HG02588 (cell line): ENCODE data around the gene SCARF1.
A peak's percentile ranks its signal among the peaks of the same experiment; 100 is the strongest.

Experiments used
- ATAC-seq: cut with Tn5 transposase; IDR thresholded peaks from one replicate; pipeline ENCODE4 v1.9.1; 2021; ENCODE audit warnings: mild to moderate bottlenecking, moderate library complexity; ENCODE audit not compliant: unreplicated experiment

The SCARF1 gene

DNA sequence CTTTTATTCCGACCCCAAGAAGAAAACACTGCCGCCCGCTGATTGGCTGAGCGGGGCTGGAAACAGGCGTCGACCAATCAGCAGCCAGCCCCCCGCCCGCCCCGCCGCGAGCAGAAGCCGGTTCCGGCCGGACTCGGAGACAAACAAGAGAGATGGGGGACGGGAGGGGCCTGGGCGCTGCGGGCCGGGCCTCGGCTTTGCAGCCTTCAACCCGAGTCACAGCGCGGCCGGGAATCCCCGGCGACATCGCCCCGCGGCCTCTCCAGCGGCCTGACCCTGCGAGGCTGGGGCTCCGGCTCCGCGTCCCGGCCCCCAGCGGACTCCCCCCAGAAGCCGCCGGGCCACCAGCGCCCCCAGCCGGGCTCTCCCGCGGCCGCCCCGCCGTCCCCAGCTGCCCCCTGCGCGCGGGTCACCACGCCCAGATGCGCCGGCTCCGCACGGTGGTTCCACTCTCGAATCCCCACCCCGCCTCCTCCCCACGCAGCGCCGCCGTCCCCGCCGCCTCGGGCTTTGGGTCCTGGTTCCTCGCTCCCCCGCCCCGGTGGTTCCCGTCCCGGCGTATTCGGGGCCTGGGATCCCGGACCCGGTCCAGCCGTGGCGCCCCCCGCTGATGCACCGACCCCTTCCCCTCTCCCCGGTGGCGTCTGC lies 16.6 kb downstream of the SCARF1 start:
- peak; percentile 47 for ATAC-seq

DNA sequence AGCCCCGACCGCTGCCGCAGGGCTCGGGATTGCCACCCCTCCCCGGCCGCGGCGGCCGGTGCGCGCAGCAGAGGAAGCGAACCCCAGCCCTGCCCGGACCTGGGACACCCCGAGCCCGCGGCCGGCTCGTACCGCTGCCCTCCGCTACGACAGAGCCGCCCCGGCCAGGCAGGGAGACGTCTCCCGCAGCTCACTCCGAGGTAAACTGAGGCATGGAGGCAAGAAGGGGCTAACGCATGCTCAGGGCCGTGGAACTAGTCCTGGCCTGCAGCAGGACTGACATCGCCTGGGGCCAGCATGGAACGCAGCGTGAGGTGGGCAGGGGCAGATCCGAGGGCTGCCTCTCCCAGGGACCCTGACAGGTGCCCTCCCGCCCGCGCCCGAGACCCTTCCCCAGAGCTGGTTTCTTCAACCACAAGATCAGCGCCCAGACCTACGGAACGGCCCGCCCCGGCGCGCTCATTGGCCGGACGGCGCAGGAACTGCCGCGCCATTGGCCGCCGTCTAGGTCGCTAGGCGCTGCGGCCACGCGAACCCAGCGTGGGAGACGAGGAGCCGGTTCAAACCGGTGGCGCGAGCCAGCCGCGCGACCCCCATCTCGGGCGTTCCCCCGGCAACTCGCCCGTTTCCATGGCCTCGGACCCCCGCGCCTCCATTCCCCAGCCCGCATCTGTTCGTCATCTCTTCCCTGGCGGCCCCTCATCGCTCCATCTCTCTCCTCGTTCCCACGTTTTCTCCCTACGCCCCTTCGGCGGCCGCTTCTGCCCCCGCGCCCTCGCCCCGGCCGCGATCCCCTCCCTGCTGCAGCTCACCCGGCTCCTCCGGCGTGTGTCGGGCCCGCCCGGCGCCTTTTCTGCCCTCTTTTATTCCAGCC lies 17.3 kb downstream of the SCARF1 start, which contains the start of gene SLC43A2:
TSS of gene SLC43A2 (minus strand) at position 853 of the 874 bp plus-strand sequence. CDS start 960 bp downstream, outside the sequence.
- peak; percentile 50 for ATAC-seq

DNA sequence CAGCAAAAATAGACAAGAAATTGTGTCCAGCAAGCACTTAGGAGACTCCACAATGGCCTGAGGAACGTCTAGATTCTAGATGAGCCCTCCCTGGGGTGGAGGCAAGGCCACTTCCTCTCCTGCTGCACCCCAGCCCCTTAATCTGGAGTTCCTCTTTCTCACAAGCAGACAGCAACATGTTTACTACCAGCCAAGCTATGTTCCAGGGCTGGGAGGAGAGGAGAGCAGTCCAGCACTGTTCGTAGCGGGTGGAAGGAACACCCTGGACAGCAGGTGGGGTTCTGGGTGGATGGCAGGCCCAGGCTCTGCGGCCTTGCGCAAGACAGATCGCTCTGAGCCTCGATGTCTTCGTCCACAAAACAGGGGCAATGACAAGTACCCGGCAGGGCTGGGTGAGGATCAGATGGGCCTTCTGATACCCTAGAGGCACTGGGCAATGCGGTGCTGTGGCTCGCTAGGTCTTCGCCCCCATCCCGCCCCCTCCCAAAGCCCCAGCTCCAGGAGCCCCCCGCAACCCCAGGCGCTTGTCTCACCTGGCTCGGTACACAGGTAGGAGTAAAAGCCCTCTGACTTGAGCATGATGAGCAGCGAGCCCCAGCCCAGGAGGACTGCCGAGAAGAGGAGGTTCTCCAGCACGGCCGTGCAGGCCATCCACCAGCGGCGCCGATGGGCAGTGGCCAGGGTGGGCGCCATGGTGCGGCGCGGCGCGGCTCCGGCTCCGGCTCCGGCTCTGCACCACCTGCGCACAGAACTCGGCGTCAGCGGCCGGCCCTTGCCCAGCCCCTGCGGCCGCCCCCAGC lies 18.1 kb downstream of the SCARF1 start:
- no peak for ATAC-seq

DNA sequence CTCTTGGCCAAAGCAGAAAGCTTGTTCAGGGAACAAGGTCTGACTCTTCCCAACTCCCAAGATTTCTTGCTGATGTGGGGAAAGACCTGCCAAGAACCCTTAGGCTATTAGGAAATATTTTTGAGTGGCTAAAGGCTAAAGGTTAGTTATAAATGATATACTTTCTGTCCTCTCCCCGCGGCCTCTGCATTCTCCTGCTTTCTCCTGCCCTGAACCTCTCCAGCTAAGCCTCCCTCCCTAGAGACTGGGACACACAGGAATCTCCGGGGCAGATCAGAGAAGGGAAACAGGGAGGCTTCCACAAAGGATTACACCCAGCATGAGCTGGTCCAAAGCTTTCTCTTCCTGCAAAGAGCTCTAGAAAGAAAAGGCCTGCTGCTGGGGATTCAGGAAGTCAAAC lies 19.2 kb downstream of the SCARF1 start:
- no peak for ATAC-seq

DNA sequence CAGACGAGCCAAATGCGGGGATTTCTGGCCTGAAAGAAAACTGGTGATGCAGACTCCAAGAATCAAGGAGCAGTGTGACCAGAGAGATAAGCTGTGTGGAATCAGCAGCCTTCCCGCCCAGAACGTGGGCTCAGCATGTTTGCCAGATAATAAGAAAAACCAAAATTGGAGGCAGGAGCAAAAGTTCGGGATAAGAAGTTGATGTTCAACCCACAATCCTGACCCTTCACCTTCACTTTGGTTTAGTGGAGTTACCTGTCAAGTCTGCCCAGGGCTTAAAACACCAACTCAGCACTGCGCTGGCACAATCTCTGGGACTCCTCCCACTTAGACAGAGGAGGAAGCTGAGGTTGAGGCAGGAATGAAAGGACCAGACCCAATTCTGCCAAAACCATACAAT lies 20.0 kb downstream of the SCARF1 start:
- ATAC-seq = no peak

DNA sequence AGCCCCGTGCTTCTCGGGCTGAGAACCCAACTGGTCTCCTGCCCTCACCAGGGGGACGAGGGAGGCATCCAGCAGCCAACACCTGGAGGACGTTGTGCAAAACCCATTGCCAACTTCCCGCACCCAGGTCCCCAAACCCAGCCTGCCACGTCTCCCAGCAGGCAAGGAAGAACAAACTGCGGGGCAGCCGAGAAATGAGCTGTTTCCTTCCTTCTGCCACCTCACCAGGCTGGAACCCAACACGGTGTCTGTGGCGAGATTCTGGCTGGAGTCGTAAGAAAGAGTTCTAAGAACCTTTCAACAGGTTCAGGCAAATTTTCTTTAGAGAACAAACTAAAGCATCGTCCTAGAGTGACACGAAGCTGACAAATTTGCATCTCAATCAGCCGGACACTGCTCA lies 20.5 kb downstream of the SCARF1 start:
- no peak for ATAC-seq

DNA sequence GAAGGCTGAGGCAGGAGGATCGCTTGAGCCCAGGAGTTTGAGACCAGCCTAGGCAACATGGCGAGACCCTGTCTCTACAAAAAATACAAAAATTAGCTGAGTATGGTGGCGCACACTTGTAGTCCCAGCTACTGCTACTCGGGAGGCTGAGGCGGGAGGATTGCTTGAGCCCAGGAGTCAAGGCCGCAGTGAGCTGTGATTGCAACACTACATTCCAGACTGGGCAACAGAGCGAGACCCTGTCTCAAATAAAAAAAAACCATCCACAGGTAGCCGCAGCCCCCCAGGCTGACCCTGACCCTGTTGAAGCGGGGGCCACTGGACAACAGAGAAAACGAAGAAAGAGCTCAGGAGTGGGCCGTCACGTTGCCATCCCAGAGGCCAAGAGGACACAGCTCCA lies 20.9 kb downstream of the SCARF1 start:
- no peak for ATAC-seq

DNA sequence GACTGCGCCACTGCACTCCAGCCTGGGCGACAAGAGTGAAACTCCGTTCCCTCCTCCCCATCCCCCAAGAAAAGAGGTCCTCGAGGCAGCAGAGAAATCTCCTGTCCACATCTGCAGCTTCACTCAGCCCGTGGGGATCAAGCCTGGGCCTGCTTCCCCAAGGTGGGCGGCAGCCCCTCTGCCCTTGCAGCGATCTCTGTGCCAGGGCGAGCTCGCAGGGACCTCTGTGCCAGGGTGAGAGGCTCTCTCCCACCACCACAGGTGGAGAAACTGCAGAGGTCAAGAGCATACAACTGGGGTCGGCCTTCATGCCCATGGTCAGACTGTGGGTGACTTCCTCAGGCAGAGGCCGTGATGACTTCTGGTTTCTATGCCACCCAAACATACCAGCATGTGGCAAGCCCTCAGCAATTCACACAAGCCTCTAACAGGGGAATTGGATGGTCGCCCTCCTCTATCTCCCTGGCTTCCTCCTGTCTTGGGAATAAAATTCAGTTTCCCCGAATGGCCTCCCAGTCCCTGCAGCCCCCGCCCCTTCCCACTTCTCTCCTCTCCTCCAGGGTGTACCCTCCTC lies 22.4 kb downstream of the SCARF1 start:
- no peak for ATAC-seq

DNA sequence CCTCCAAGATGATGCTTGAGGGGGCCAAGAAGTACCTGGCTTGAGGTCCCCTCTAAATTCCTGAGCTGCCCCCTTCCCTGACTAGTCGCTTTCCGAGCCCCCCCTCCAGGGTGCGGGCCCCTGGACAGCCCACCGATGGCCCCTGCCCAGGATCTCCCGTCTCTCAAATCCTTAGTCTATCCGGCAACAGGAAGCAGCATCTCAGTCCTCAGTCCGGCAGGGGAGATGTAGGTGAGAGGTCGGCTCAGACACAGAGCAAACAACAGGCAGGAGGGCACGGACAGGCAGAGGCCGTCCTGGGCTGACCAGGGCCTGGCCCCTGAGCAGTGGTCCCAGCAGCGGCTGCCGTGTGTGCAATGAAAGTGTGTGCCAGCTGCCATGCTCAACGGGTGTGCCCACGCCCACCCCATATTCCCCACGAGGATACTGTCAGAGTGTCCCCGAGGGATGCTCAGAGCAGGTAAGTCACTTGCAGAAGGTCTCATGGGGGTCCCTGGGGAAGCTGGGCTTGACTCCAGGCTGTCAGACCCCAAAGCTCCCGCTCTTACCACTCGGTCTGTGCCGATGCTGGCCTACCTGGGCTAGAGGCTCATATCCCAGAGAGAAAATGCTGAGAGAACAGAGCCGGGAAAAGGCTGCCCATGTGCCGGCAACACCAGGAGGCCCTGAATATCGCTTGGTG lies 24.1 kb downstream of the SCARF1 start:
- no peak for ATAC-seq

DNA sequence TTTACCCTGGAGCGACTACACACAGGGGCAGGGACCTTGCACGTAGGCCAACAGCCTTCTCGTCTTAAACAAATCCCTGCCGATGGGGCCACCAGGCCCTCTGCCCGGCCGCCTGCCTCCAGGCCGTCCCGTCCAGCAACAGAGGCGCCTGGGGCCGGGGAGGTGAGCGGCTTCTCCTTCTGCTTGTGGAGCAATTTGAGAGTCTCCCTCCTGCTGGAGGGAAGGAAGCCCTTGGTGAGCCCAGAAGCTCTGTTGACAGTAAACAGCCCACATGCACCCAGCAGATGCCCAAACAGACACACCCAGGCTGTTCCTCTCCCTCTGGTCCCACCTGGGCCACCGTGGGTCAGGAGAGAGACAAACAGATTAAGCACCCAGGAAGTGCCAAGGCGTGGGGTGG lies 25.0 kb downstream of the SCARF1 start:
- ATAC-seq = no peak

DNA sequence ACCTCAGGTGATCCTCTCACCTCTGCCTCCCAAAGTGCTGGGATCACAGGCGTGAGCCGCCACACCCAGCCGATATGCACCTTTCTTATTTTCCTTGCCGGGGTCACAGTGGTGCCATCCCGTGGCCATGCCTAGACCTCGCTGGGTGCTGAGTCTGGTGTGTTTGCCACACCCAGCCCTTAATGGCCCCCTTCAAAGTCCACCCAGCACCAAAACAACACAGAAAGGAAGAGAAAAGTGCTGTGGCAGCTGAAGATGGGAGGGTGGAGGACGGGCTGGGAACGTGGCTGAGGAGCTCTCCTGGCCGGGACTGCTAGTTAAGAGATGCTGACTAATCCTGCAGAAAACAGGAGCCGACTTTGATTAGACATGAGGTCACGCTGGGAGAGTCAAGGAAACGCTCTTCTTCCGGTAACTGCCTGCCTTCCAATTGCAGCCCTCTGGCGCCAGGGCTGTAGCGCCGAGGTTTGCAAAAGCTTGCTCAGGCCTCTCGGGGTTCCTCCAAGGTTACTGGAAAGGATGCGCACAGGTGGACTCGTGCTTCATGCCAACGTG lies 27.8 kb downstream of the SCARF1 start:
- ATAC-seq = no peak

DNA sequence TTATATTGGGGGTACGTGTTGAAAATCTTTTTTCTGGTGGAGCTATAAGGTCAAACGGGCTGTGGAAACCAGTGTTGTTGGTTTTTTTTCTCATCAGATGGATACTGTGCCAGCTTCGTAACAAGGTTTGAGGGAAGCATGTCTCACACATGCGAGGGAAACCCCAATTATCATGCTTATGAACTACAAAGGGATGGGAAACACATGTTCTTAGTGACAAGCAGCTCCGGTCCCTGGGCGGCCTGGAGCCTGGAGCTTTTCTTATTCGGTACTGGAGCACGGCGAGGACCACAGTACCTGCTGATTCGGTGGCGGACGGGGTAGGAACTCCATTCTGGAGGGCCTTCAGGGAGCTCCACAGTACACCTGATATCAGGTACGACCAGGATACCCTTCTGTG lies 29.4 kb downstream of the SCARF1 start:
- no peak for ATAC-seq

DNA sequence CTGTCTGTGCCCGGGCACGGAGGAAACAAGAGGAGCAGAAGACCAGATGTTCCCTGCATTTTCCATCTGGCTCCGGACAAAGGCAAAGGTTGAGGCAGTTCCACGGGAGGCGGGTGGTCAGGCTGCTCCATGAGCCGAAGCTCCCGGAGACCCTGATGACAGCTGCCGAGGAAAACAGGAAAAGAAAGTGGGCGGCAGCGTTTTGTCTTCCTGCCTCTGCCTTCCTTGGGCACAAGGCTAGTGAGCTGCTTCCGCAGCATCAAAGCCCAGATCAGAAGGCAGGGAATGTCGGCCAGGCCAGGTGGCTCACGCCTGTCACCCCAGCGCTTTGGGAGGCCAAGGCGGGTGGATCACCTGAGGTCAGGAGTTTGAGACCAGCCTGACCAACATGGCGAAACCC lies 33.1 kb downstream of the SCARF1 start:
- ATAC-seq = no peak

DNA sequence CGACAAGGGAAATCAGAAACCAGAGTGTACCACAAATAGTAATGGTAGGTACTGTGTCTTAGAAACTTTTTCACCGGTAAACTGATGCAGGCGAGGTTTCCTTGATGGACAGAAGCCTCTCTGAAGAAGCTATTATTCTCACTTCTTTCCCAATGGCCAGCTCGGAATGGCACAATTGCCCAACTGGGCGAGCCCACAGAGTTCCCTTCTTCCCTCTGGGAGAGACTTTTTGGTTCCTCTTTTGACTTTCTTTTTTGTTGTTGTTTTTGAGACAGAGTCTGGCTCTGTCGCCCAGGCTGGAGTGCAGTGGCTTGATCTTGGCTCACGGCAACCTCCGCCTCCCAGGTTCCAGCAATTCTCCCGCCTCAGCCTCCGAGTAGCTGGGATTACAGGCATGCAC lies 33.8 kb downstream of the SCARF1 start:
- no peak for ATAC-seq

DNA sequence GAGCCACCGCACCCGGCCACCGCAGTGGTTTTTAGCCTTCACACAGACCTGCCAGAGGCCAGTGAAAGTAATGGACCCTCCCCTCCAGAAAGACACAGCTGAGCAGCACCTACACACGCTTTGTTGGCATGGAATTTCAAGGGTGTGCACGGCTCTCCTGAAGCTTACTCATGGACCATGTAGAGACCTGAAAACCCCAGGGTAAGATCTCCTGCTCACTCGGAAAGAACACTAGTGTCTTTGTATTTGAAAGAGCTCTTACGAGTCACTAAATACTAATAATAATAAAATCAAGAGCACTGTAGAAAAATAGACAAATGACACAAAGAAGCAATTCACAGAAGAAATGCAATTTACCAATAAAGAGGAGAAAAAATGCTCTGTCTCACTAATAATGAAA lies 36.9 kb downstream of the SCARF1 start:
- no peak for ATAC-seq

DNA sequence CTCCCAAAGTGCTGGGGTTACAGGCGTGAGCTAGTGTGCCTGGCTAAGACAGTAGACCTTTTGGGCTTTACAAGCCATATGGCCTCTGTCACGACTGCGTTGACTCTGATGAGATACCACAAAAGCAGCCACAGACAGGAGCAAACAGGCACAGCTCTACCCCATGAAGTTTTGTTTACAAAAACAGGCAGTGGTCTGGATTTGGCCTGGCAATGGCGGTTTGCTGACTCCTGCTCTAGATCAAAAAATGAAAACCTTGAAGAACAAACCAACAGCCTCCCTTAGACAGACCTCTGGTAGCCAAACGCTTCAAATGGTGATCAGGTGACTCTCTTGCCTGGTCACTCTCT lies 37.6 kb downstream of the SCARF1 start:
- ATAC-seq = peak; percentile 8

DNA sequence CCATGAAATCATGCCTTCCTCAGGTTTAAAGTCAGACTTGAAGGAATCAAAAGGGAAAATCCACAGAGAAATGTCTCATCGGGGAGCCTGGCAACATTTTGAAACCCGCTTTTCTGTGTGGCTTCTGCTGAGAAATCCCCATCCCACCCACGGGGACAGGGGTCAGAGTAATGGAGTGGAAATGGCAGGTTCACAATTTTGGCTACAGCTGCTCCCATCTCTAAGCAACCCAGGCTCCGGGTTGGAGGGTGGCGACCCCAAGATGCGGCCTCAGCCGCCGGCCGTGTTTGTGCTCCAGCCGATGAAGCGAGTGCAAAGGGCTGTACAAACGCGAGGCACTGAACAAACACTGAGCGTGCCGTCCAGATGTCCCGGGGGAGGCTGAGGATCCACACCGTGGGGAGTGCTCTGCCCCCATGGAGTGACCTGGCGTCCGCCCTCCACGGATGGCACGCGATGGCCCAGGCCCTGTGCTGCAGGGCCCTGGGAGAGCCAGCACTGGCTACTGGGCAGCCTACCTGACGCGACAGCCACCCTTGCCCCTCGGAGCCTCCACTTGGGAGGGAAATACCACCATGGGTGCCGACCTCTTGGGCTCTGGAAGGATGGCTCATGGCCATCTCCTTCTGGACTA lies 39.1 kb downstream of the SCARF1 start:
- no peak for ATAC-seq

DNA sequence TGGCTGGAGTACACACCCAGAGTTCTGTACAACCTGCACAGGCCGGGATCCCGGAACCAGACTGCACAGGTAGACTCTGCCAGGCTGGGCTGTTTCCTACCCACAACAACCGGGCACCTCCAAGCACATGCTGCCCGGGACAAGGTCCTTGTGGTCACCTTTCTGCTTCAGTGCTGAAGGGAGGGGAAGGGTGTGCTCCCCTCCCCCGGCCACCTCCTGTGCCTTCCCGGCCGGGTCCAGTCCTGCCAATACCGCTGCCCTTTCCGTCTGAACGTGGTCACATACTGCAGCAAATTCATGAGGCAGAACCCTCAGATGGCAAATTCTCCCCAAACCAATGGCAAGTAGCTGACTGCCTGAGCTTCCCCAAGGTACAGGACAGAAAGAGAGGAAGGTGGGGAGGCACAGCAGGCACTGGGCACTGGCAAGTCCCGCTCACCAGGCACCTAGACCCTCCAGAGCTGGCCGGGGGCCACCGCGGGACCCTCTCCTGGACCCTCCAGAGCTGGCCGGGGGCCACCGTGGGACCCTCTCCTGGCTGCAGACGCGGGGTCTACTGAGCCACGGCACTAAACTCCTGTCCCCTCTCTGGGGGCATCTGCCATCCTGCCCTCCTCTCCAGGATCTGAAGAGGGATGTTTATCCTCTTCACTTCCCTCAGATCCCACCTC lies 39.7 kb downstream of the SCARF1 start:
- no peak for ATAC-seq

DNA sequence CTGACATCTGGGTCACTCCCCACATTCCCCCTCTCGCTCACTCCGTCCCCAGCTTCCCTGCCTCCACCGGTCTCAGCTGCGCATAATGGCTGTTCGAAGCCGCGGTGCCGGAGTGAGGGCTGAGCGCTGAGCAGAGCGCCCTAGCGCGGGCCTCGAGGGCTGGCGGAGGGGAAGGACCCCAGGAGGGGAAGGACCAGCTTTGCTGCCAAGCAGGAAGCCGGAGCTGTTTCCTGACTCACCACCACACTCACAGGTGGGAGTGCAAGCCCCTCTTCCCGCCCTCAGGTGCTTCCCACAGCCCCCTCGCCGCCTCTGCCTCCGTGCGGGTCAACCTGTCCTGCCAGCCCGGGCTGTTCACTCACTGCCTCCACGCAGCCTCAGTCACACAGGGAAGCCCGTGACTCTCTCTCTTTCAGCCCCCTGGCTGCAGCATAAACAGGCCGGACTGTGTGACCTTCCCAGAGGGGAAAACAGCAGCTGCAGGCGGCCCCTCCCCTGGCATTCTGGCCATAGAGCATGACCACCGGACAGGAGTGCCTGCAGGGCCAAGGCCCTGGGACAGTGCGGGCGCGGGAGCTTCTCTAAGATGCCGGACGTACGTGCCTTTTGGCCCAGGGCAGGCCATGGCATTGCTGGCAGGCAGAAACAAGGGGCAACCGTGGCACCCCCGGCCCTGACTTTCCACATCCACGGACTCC lies 40.6 kb downstream of the SCARF1 start:
- ATAC-seq = no peak
